SJCRH30 (cell line): ENCODE data around the gene ASB2. TPM values are rescaled to one million over a fixed set of nuclear protein-coding genes. Genes with fewer than 3 reads are reported as not detected.

Experiments used
- DNase-seq, 2 experiments: peaks; one replicate each; pipeline ENCODE4 v3.0.0-alpha.2; 2015 to 2020
- H3K27ac ChIP-seq: fragments of 250-450 bp; sonication (Bioruptor Pico); 2 replicates; pipeline ENCODE4 v1.5.1; 2020; ENCODE audit warnings: mild to moderate bottlenecking, moderate library complexity
- H3K27me3 ChIP-seq: fragments of 250-450 bp; sonication (Bioruptor Pico); 2 replicates; pipeline ENCODE4 v1.5.1; 2020; ENCODE audit warnings: mild to moderate bottlenecking, moderate library complexity
- H3K36me3 ChIP-seq: fragments of 250-450 bp; sonication (Bioruptor Pico); 2 replicates; pipeline ENCODE4 v1.5.1; 2020; ENCODE audit warnings: mild to moderate bottlenecking, moderate library complexity
- H3K4me1 ChIP-seq: fragments of 250-450 bp; sonication (Bioruptor Pico); 2 replicates; pipeline ENCODE4 v1.5.1; 2020; ENCODE audit warnings: mild to moderate bottlenecking, moderate library complexity
- H3K4me3 ChIP-seq: fragments of 250-450 bp; sonication (Bioruptor Pico); 2 replicates; pipeline ENCODE4 v1.5.1; 2020; ENCODE audit warnings: mild to moderate bottlenecking, moderate library complexity
- H3K9me3 ChIP-seq: fragments of 250-450 bp; sonication (Bioruptor Pico); replicated peaks from 2 replicates; pipeline ENCODE4 v1.5.1; 2020; ENCODE audit warnings: mild to moderate bottlenecking, moderate library complexity
- total RNA-seq: library from RNA; depleted of rRNA; stranded (reverse); fragments of >200 nt; shearing (Covaris generic); gene quantifications from 2 replicates; pipeline ENCODE4 v1.2.3, GENCODE V29; 2014

ASB2 gene
- total RNA-seq, 1 experiment from 2014 or later, result 2.4 TPM

DNA sequence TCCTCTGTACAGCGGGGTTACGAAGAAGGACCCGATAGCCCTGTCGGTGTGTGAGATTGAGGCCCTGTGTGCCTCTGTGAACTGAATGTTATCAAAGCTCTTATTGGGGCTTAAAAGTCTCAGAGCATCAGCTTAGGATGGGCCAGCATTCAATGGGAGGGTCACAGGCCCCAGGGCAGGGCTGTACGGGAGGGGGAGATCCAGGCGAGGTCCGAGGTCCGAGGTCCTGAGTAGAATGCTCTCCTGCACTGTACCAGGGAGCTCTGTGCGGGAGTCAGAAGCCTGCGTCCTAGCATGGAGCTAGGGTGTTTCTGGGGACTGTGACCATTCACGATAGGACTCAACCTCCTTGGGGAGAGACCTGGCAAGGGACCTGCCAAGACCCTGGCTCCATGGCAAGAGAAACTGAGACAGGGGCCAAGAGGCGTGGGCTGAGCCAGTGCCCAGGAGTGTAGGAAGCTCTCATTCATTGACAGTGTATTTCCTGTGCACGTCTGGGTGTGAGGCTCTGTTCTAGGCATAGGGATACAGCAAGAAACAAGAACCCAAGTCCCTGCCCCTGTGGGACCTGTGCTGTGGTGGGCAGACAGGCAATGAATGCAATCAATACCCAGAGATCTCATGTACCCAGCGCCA is 61.2 kb downstream of the ASB2 start:
- DNase-seq, result no peak
- H3K27me3 ChIP-seq, result no peaks in the 10 kb centered on the region
- no peaks in the 10 kb centered on the region for H3K4me1 ChIP-seq
- H3K27ac ChIP-seq, result no peak overlapping the region
- no peaks in the 10 kb centered on the region for H3K9me3 ChIP-seq
- no peak overlapping the region for H3K4me3 ChIP-seq
- no peaks in the 10 kb centered on the region for H3K36me3 ChIP-seq

DNA sequence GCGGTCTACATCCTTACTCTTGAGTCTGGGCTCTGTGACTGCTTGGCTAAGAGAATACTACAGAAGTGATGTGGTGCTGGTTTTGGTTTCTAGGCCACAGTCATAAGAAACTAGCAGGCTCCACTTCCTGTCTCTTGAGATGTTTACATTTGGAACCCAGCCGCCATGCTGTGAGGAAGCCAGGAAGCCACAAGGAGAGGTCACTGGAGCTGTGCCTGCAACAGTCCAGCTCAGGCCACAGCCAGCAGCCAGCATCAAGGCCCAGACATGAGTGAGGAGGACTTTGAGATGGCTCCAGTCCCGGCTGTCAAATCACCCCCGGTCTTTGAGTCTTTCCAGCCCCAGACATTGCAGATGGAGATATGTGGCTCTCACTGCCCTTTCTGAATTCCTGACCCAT is 62.1 kb downstream of the ASB2 start:
- Histone ChIP-seq H3K4me1 (no peaks in the 10 kb centered on the region), H3K9me3 (no peaks in the 10 kb centered on the region), H3K36me3 (no peaks in the 10 kb centered on the region), H3K27ac (no peak overlapping the region), H3K27me3 (no peaks in the 10 kb centered on the region), H3K4me3 (no peak overlapping the region)
- no peak for DNase-seq

DNA sequence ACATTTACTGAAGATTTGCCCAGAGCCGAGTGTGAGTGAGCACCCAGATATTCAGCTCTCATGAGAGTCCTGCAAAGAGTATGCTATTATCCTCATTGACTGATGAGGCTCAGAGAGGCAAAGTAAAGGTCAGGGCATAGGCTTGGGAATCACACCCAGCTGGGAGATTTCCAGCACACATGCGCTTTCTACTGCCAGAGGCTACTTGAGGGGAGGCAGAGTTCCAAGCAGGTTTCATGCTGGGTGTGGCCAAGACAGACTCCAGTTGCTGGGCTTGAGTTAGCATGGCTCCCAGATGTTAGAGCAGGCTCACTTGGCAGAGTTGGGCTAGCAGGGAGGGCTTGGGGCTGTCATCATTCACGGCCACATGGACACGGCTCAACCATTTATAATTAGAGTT is 63.6 kb downstream of the ASB2 start:
- H3K27ac ChIP-seq, result no peak overlapping the region
- no peaks in the 10 kb centered on the region for H3K4me1 ChIP-seq
- H3K4me3 ChIP-seq, result no peak overlapping the region
- H3K9me3 ChIP-seq, result no peaks in the 10 kb centered on the region
- no peaks in the 10 kb centered on the region for H3K27me3 ChIP-seq
- no peaks in the 10 kb centered on the region for H3K36me3 ChIP-seq
- no peak for DNase-seq

DNA sequence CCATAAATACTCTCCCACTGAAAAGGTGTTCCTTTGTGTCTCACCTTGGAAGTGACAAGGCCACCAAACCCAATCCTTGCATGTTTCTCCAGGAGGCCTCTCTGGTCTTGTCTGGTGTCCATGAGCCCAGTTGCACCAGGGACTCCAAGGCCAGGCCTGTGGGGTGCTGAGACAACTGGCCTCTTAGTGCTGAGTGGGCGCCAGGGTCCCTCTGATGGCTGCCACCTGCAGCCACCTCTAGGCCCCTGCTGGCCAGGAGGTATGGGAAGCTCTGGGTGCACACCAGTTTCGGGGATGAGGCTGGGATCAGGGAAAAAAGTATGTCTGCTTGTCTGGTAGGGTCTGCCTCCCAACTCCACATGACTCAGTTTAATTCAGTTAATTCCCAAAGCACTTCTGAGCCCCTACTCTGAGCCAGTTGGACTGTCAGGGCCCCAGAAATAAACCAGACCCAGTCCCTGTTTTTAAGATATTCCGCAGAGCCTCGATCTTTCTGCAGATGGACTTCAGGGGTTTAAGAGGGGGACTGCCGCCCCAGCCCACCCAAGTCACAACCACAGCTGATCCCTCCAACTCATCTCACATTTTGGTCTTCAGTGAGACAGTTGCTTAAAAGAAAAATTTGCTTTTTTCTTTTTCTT is 64.3 kb downstream of the ASB2 start:
- no peaks in the 10 kb centered on the region for H3K36me3 ChIP-seq
- H3K9me3 ChIP-seq, result no peaks in the 10 kb centered on the region
- no peak for DNase-seq
- H3K27me3 ChIP-seq, result no peaks in the 10 kb centered on the region
- H3K4me1 ChIP-seq, result no peaks in the 10 kb centered on the region
- no peak overlapping the region for H3K27ac ChIP-seq
- H3K4me3 ChIP-seq, result no peak overlapping the region

DNA sequence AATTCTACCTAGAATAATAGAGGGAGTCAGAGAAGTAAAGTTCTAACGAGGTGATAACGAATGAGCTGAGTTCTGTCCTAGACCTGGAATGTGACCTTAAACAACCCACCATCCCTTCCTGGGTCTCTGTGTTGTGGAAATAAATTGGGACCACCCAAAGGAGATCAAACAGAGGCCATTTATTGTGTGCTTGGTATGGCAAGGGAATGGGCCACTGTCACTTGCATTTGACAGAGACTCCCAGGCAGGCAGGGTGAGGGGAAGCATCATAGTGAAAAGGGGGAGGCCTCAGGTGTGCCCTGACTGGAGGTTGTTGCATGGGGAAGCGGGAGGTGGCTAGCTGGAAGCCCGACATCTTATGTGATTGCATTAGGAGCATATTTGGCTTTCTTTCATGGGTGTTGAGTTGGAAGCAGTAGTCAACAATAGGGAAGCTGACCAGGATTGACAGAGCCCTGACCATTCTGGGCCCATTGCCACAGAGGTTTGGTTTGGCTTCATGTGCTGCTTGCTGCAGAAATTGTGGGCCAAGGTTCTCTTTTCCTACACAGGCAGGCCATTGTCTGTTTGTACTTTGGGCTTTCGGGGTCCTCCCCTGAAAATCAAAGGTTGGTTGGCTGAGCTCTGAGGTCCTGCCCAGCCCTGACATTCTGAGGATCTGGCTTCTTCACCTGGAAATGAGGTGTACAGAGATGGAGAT is 66.8 kb downstream of the ASB2 start:
- Histone ChIP-seq H3K36me3 (no peaks in the 10 kb centered on the region), H3K27ac (no peak overlapping the region), H3K9me3 (no peaks in the 10 kb centered on the region), H3K4me3 (no peak overlapping the region), H3K4me1 (no peaks in the 10 kb centered on the region), H3K27me3 (no peaks in the 10 kb centered on the region)
- DNase-seq, result no peak

DNA sequence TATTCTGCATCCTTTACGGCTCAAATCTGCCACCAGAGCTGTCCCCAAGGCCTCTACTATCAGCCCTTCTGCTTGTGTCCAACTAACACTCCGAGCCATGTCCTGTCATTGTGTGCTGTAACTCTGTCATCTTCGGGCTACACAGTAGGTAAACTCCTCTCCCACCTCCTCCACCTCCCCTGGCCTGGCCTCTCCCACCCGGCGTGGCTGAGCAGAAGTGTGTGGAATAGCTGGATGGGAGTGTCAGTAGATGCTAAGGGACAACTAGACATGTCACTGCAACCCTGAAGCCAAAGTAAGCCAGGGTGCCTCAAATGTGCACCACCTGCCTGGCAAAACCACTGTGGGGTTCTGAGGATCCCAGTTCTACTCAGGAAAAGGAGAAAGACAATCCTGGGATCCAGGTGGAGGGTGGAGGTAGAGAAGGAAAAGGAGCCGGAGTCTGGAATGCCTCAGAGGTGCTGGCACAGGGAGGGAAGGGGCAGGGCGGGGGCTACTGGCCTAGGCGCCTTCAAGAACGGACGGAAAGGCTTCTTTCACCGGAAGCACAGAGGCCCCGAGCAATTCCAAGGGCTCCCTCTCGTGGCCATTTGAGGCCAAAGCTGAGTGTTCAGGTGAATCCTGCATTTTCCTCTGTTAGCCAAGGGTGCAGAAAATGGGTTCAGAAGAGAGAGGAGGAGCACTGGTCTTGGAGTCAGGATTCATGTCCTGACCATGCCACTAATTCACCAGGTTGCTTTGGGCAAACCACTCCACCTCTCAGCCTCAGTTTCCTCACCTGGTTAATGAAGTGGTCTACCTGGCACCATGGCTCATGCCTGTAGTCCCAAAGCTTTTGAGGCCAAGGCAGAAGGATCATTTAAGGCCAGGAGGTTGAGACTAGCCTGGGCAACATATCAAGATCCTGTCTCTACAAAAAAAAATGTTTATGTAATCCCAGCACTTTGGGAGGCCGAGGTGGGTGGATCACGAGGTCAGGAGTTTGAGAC is 69.7 kb downstream of the ASB2 start:
- H3K27me3 ChIP-seq, result no peaks in the 10 kb centered on the region; the same call in 1 of the 2 replicates
- no peaks in the 10 kb centered on the region for H3K4me1 ChIP-seq
- DNase-seq, result peak; percentile 40 to 78
- no peak overlapping the region for H3K27ac ChIP-seq
- no peak overlapping the region for H3K4me3 ChIP-seq
- no peaks in the 10 kb centered on the region for H3K9me3 ChIP-seq
- no peaks in the 10 kb centered on the region for H3K36me3 ChIP-seq

GRCh38 chr14:93905623-93906022 is 70.7 kb downstream of the ASB2 start:
- Histone ChIP-seq H3K4me1 (no peaks in the 10 kb centered on the region), H3K27me3 (no peaks in the 10 kb centered on the region; the same call in 1 of the 2 replicates), H3K9me3 (no peaks in the 10 kb centered on the region), H3K36me3 (no peaks in the 10 kb centered on the region), H3K4me3 (no peak overlapping the region), H3K27ac (no peak overlapping the region)
- DNase-seq, result no peak

GRCh38 chr14:93903342-93904184 is 72.8 kb downstream of the ASB2 start:
- no peak overlapping the region for H3K27ac ChIP-seq
- no peaks in the 10 kb centered on the region for H3K36me3 ChIP-seq
- H3K4me3 ChIP-seq, result no peak overlapping the region
- H3K27me3 ChIP-seq, result no peaks in the 10 kb centered on the region; the same call in 1 of the 2 replicates
- H3K4me1 ChIP-seq, result no peaks in the 10 kb centered on the region
- H3K9me3 ChIP-seq, result no peaks in the 10 kb centered on the region
- peak in 1 of 2 experiments; percentile 34 for DNase-seq

DNA sequence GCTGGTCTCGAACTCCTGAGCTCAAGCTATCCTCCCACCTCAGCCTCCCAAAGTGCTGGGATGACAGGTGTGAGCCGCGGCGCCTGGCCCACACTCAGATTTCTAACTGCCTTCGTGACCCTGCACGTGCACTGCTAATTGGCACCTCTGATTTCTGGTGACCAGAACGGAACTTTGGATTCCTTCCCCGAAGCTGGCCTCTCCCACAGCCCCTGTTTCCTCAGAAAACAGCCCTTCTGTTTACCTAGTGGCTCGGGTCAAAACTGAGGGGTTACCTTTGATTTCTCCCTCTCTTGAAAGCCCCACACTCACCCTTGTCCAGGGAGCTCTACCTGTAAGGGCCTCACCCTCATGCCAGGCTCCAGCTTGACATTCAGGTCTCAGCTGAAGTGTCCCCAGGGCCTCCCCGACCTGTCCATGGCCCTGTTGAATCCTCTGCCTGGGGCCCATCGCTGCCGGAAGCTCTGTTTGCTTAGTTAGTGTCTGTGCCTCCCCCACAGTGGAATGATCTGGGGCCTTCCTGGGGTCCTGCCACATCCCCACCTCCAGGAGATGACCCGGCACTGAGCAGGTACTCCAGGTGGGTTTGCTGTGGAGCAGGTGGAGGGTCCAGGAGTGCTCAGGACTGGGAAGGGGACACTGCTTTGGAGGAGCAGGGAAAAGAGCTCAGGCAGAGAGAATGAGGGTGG is 73.6 kb downstream of the ASB2 start:
- H3K27me3 ChIP-seq, result no peaks in the 10 kb centered on the region; the same call in 1 of the 2 replicates
- DNase-seq, result no peak
- H3K4me3 ChIP-seq, result no peak overlapping the region
- no peak overlapping the region for H3K27ac ChIP-seq
- no peaks in the 10 kb centered on the region for H3K9me3 ChIP-seq
- no peaks in the 10 kb centered on the region for H3K36me3 ChIP-seq
- no peaks in the 10 kb centered on the region for H3K4me1 ChIP-seq

GRCh38 chr14:93901813-93902212 is 74.6 kb downstream of the ASB2 start:
- no peaks in the 10 kb centered on the region for H3K36me3 ChIP-seq
- no peaks in the 10 kb centered on the region; the same call in 1 of the 2 replicates for H3K27me3 ChIP-seq
- no peaks in the 10 kb centered on the region for H3K9me3 ChIP-seq
- H3K27ac ChIP-seq, result no peak overlapping the region
- no peaks in the 10 kb centered on the region for H3K4me1 ChIP-seq
- no peak for DNase-seq
- H3K4me3 ChIP-seq, result no peak overlapping the region

GRCh38 chr14:93898731-93899130 is 77.6 kb downstream of the ASB2 start:
- H3K4me1 ChIP-seq, result no peaks in the 10 kb centered on the region

DNA sequence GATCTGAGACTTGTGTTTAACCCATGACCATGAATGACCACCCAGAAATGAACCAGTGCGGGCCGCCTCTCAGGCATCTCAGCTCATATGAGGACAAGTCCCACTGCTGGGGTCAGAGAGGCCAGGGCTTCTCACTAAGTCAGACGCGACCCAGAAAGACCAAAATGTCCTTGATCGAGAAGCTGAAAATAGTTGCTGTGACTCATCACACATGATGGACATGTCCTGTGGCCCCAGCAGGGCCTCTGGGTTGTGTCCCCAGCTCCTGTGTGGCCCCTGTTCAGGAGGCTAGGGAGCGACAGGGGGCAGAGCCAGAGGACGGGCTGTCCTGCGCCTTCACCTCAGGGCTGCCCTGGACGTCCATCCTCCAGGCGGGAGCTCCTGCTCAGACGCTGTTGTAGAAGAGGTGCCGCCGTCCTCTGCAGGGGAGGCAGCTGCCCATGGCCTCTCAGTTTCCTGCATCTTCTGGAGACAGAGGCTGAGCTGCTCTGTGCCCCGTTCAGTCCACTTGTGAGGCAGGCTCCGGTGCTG is 78.2 kb downstream of the ASB2 start:
- Histone ChIP-seq H3K9me3 (no peaks in the 10 kb centered on the region), H3K36me3 (no peaks in the 10 kb centered on the region), H3K4me3 (no peak overlapping the region), H3K27ac (no peak overlapping the region), H3K27me3 (no peaks in the 10 kb centered on the region), H3K4me1 (no peaks in the 10 kb centered on the region)
- no peak for DNase-seq

More at GRCh38 chr14:93898731-93899130, 77.6 kb downstream of the ASB2 start:
- Histone ChIP-seq H3K4me3 (no peak overlapping the region), H3K36me3 (no peaks in the 10 kb centered on the region), H3K27ac (no peak overlapping the region), H3K9me3 (no peaks in the 10 kb centered on the region), H3K27me3 (no peaks in the 10 kb centered on the region)
- no peak for DNase-seq

- H3K27ac ChIP-seq, result no peak overlapping the region
- no peak overlapping the region for H3K4me3 ChIP-seq
- H3K9me3 ChIP-seq, result no peaks in the 10 kb centered on the region
- H3K27me3 ChIP-seq, result no peaks in the 10 kb centered on the region
- no peaks in the 10 kb centered on the region for H3K4me1 ChIP-seq
- no peak for DNase-seq
- H3K36me3 ChIP-seq, result no peaks in the 10 kb centered on the region
These were observed 78.9 kb downstream of the ASB2 start for GRCh38 chr14:93897476-93897845.
